ENCODE measurements around the gene MPDZ. TPM values are rescaled to one million over a fixed set of nuclear protein-coding genes. Genes with fewer than 3 reads are reported as not detected.

The MPDZ gene
- total and polyA plus RNA-seq, 2 of the 4 experiments (the other 2 are of a cell fraction), result 18.8 to 39.3 TPM

DNA sequence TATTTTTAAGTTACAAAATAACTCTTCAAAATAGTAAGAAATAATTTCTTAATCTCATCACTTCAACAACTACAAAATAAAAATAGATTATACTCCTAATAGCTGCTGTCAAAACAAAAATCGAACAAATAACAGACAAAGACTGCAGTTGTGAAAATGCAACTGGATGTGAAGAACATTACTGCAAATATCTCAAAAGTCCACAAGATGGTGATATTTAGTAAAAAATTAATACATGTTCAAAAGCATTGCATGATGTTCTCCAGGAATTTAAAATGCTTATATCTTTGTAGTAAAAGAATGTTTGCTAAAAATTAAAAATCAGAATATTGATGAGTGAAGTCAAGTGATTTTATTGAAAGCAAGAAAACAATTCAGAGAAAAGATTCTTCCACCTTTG, 66.2 kb downstream of the MPDZ start:
- H3K56ac ChIP-seq (ENCODE audit: extremely low read depth, insufficient read depth, low read length), result no peak overlapping the region
- H3K36me3 ChIP-seq (ENCODE audit: control insufficient read depth, insufficient read depth, low read length), result peaks cover 3% of the 10 kb centered on the region; the same call in 1 of the 2 replicates
- dilution Hi-C loops (cut with HindIII; ENCODE audit: low sequenced_read_pairs, unreplicated experiment), result no loop called here
- TF ChIP-seq CEBPB (IDR thresholded peaks at IDR 0.05; ENCODE audit: low read depth, low read length), result no peak
- no peak for TF ChIP-seq MXI1 (IDR thresholded peaks at IDR 0.05; ENCODE audit: borderline replicate concordance, low read depth, low read length)
- TF ChIP-seq, protein P1, sequence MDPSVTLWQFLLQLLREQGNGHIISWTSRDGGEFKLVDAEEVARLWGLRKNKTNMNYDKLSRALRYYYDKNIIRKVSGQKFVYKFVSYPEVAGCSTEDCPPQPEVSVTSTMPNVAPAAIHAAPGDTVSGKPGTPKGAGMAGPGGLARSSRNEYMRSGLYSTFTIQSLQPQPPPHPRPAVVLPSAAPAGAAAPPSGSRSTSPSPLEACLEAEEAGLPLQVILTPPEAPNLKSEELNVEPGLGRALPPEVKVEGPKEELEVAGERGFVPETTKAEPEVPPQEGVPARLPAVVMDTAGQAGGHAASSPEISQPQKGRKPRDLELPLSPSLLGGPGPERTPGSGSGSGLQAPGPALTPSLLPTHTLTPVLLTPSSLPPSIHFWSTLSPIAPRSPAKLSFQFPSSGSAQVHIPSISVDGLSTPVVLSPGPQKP (IDR thresholded peaks at IDR 0.05; ENCODE audit: borderline replicate concordance, low read depth, low read length), result no peak
- TF ChIP-seq SMC3 (IDR thresholded peaks at IDR 0.05; ENCODE audit: low read depth, low read length), result peak; percentile 41; the same call in 1 of the 2 replicates
- TF ChIP-seq, protein P2, sequence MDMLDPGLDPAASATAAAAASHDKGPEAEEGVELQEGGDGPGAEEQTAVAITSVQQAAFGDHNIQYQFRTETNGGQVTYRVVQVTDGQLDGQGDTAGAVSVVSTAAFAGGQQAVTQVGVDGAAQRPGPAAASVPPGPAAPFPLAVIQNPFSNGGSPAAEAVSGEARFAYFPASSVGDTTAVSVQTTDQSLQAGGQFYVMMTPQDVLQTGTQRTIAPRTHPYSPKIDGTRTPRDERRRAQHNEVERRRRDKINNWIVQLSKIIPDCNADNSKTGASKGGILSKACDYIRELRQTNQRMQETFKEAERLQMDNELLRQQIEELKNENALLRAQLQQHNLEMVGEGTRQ (IDR thresholded peaks at IDR 0.05; ENCODE audit: low read depth, low read length), result no peak
- TF ChIP-seq CHD1 (IDR thresholded peaks at IDR 0.05; ENCODE audit: low read depth, low read length), result no peak
- TF ChIP-seq RFX5 (IDR thresholded peaks at IDR 0.05; ENCODE audit: low read depth, low read length), result no peak
- TF ChIP-seq NFE2L2 (IDR thresholded peaks at IDR 0.05; ENCODE audit: low read depth, low read length), result no peak
- TF ChIP-seq MAFK (IDR thresholded peaks at IDR 0.05; ENCODE audit: low read depth, low read length), result no peak
- TF ChIP-seq, protein P3, sequence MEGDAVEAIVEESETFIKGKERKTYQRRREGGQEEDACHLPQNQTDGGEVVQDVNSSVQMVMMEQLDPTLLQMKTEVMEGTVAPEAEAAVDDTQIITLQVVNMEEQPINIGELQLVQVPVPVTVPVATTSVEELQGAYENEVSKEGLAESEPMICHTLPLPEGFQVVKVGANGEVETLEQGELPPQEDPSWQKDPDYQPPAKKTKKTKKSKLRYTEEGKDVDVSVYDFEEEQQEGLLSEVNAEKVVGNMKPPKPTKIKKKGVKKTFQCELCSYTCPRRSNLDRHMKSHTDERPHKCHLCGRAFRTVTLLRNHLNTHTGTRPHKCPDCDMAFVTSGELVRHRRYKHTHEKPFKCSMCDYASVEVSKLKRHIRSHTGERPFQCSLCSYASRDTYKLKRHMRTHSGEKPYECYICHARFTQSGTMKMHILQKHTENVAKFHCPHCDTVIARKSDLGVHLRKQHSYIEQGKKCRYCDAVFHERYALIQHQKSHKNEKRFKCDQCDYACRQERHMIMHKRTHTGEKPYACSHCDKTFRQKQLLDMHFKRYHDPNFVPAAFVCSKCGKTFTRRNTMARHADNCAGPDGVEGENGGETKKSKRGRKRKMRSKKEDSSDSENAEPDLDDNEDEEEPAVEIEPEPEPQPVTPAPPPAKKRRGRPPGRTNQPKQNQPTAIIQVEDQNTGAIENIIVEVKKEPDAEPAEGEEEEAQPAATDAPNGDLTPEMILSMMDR (conservative IDR thresholded peaks at IDR 0.05; ENCODE audit: low read depth, low read length), result peak; percentile 52
- no peak for TF ChIP-seq POLR2A (IDR thresholded peaks at IDR 0.05; ENCODE audit: low read depth, low read length)
- TF ChIP-seq RAD21 (IDR thresholded peaks at IDR 0.05; ENCODE audit: low read length), result peak; percentile 53
- TF ChIP-seq RCOR1 (IDR thresholded peaks at IDR 0.05; ENCODE audit: insufficient replicate concordance, low read length), result no peak
- TF ChIP-seq FOS (IDR thresholded peaks at IDR 0.05; ENCODE audit: low read depth, low read length), result no peak
- TF ChIP-seq BHLHE40 (IDR thresholded peaks at IDR 0.05; ENCODE audit: low read depth, low read length), result no peak
- TF ChIP-seq MAZ (IDR thresholded peaks at IDR 0.05; ENCODE audit: borderline replicate concordance, low read depth, low read length), result no peak
- no peak overlapping the region for H3K18ac ChIP-seq (ENCODE audit: low read depth, low read length)
- WGBS, 2 experiments (ENCODE audit: extremely low coverage in 2 of 2, insufficient read length in 1 of 2), result no CpG with 5 or more reads among the region's 1 CpG
- no peak overlapping the region for H4K8ac ChIP-seq (ENCODE audit: low read depth in 2 of 2, low read length in 2 of 2)
- no peak overlapping the region for H3K4me2 ChIP-seq (ENCODE audit: low read depth, low read length)
- DNase-seq (peak; percentile 47), ATAC-seq (ENCODE audit: low read depth) (no peak)
- no peak overlapping the region for H2BK15ac ChIP-seq (ENCODE audit: low read depth, low read length)
- ChIA-PET POLR2A (ENCODE audit: unreplicated experiment) (no interaction called here), CTCF (interaction anchor here (0.8 kb wide), 1 partner anchor 1141 kb away, joined by 3 read pairs; no protein-coding TSS in a partner anchor)
- no peak overlapping the region for H3K4ac ChIP-seq (ENCODE audit: low read depth, low read length)
- no peak overlapping the region for H2BK20ac ChIP-seq (ENCODE audit: low read depth, low read length)
- no peak overlapping the region for H3K4me3 ChIP-seq (ENCODE audit: insufficient read depth, low read depth, low read length)
- H3K14ac ChIP-seq (replicated peaks; ENCODE audit: low read depth, low read length), result no peak overlapping the region
- in situ Hi-C loops (cut with MboI; ENCODE audit: low sequenced_read_pairs), result no loop called here
- no TSS peak for BruUV-seq (replicated peaks)
- intact Hi-C loops (cut with micrococcal nuclease), result loop anchor here (5.0 kb wide), 1 partner anchor 1139 kb away; no protein-coding TSS in a partner anchor
- H3K9ac ChIP-seq (ENCODE audit: low read depth, low read length), result no peak overlapping the region
- H4K20me1 ChIP-seq (ENCODE audit: insufficient read depth, low read length), result no peaks in the 10 kb centered on the region
- no peaks in the 10 kb centered on the region for H3K27me3 ChIP-seq (ENCODE audit: control insufficient read depth, insufficient read depth, low read length)
- no peaks in the 10 kb centered on the region for H3K4me1 ChIP-seq (ENCODE audit: control insufficient read depth, insufficient read depth, low read length)
- H2BK120ac ChIP-seq (ENCODE audit: low read depth, low read length), result no peak overlapping the region
- H3K27ac ChIP-seq (ENCODE audit: insufficient read depth, low read length), result no peak overlapping the region
- no peaks in the 10 kb centered on the region for H3K9me3 ChIP-seq (ENCODE audit: control insufficient read depth, insufficient read depth, low read length)
- no peak overlapping the region for H2AK9ac ChIP-seq (replicated peaks; ENCODE audit: low read depth, low read length, poor library complexity)
- H2BK5ac ChIP-seq (ENCODE audit: low read depth, low read length, poor library complexity, severe bottlenecking), result no peak overlapping the region
- H2AK5ac ChIP-seq (ENCODE audit: low read depth, low read length), result no peak overlapping the region
- H2AFZ ChIP-seq (replicated peaks; ENCODE audit: low read length, poor library complexity), result no peak overlapping the region
- H4K91ac ChIP-seq (ENCODE audit: insufficient read depth, low read depth, low read length), result no peak overlapping the region
- H3K23ac ChIP-seq (ENCODE audit: low read depth, low read length), result no peak overlapping the region
- no peak overlapping the region for H4K5ac ChIP-seq (ENCODE audit: low read depth, low read length)
- no peaks in the 10 kb centered on the region; a peak in 1 of 4 replicates for H3K79me1 ChIP-seq (ENCODE audit: low read depth in 1 of 2, low read length in 2 of 2)
- H3K9me1 ChIP-seq (ENCODE audit: insufficient read depth, low read length), result no peaks in the 10 kb centered on the region
